Measurements from ENCODE around the gene FREM3.

FREM3 gene

GRCh38 chr4:143667461-143667860 is 33.0 kb downstream of the FREM3 start:
- DNase-seq (ENCODE audit: low read depth), result peak; percentile 28

GRCh38 chr4:143658336-143658735 is 42.1 kb downstream of the FREM3 start:
- no peak for DNase-seq (ENCODE audit: low read depth)

GRCh38 chr4:143654571-143654970 is 45.9 kb downstream of the FREM3 start:
- no peak for DNase-seq (ENCODE audit: low read depth)

- no peak for DNase-seq (ENCODE audit: low read depth)
These were observed 47.4 kb downstream of the FREM3 start for GRCh38 chr4:143653031-143653430.

- DNase-seq (ENCODE audit: low read depth), result no peak
These were observed 57.1 kb downstream of the FREM3 start for GRCh38 chr4:143643399-143643798.

GRCh38 chr4:143642611-143643010 is 57.9 kb downstream of the FREM3 start:
- no peak for DNase-seq (ENCODE audit: low read depth)

GRCh38 chr4:143641361-143641760 is 59.1 kb downstream of the FREM3 start:
- DNase-seq (ENCODE audit: low read depth), result no peak

GRCh38 chr4:143634763-143635162 is 65.7 kb downstream of the FREM3 start:
- DNase-seq (ENCODE audit: low read depth), result no peak

GRCh38 chr4:143633833-143634232 is 66.6 kb downstream of the FREM3 start:
- DNase-seq (ENCODE audit: low read depth), result no peak

- DNase-seq (ENCODE audit: low read depth), result no peak
These were observed 74.2 kb downstream of the FREM3 start for GRCh38 chr4:143626134-143626911.

- no peak for DNase-seq (ENCODE audit: low read depth)
These were observed 74.8 kb downstream of the FREM3 start for GRCh38 chr4:143625632-143626031.

GRCh38 chr4:143623896-143624295 is 76.6 kb downstream of the FREM3 start:
- DNase-seq (ENCODE audit: low read depth), result no peak

- DNase-seq (ENCODE audit: low read depth), result no peak
These were observed 81.7 kb downstream of the FREM3 start for GRCh38 chr4:143618811-143619210.

- DNase-seq (ENCODE audit: low read depth), result peak; percentile 10
These were observed 82.3 kb downstream of the FREM3 start for GRCh38 chr4:143617994-143618679.

GRCh38 chr4:143616771-143617170 is 83.7 kb downstream of the FREM3 start:
- DNase-seq (ENCODE audit: low read depth), result peak; percentile 36

- no peak for DNase-seq (ENCODE audit: low read depth)
These were observed 91.0 kb downstream of the FREM3 start for GRCh38 chr4:143609492-143609891.

GRCh38 chr4:143606480-143606879 is 94.0 kb downstream of the FREM3 start:
- DNase-seq (ENCODE audit: low read depth), result no peak

- no peak for DNase-seq (ENCODE audit: low read depth)
These were observed 100.6 kb downstream of the FREM3 start for GRCh38 chr4:143599827-143600226.

GRCh38 chr4:143598816-143599215 is 101.7 kb downstream of the FREM3 start:
- no peak for DNase-seq (ENCODE audit: low read depth)

GRCh38 chr4:143597276-143597675 is 103.2 kb downstream of the FREM3 start:
- DNase-seq (ENCODE audit: low read depth), result no peak

GRCh38 chr4:143587703-143588102 is 112.8 kb downstream of the FREM3 start:
- DNase-seq (ENCODE audit: low read depth), result no peak

- peak; percentile 16 for DNase-seq (ENCODE audit: low read depth)
These were observed 114.4 kb downstream of the FREM3 start for GRCh38 chr4:143586080-143586479.

- no peak for DNase-seq (ENCODE audit: low read depth)
These were observed 114.9 kb downstream of the FREM3 start for GRCh38 chr4:143585548-143585947.
